Astrocyte (in vitro differentiated cells and primary cell): Measurements from ENCODE around the gene PLPP2. TPM values are rescaled to one million over a fixed set of nuclear protein-coding genes. Genes with fewer than 3 reads are reported as not detected.

ENCODE experiments used
- DNase-seq: peaks from one replicate; pipeline ENCODE4 v3.0.0-alpha.2; 2010; ENCODE audit warnings: low read depth
- FAIRE-seq: peaks from 2 replicates; lab custom pipeline; 2011; peaks lifted over from hg19 to GRCh38; lab: Jason Lieb, UNC
- H2AFZ ChIP-seq: 2 replicates; pipeline ENCODE4 v1.6.0; 2012; ENCODE audit warnings: low read depth, low read length, inconsistent platforms
- H3K27ac ChIP-seq: 2 replicates; pipeline ENCODE4 v1.5.1; 2011; ENCODE audit warnings: low read depth, low read length, inconsistent platforms
- H3K27me3 ChIP-seq: 2 replicates; pipeline ENCODE4 v1.6.0; 2011; ENCODE audit warnings: low read length, inconsistent platforms; ENCODE audit not compliant: insufficient read depth
- H3K36me3 ChIP-seq: 2 replicates; pipeline ENCODE4 v1.5.1; 2011; ENCODE audit warnings: low read length, inconsistent platforms; ENCODE audit not compliant: insufficient read depth
- H3K4me1 ChIP-seq: 2 replicates; pipeline ENCODE4 v1.5.1; 2011; ENCODE audit warnings: low read length, inconsistent platforms; ENCODE audit not compliant: insufficient read depth
- H3K4me2 ChIP-seq: 2 replicates; pipeline ENCODE4 v1.6.0; 2012; ENCODE audit warnings: low read length, inconsistent platforms
- H3K4me3 ChIP-seq: 2 replicates; pipeline ENCODE4 v1.5.1; 2011; ENCODE audit warnings: low read depth, mild to moderate bottlenecking, low read length, inconsistent platforms; ENCODE audit not compliant: insufficient read depth
- H3K79me2 ChIP-seq: 2 replicates; pipeline ENCODE4 v1.6.0; 2012; ENCODE audit warnings: mild to moderate bottlenecking, low read length, inconsistent platforms; ENCODE audit not compliant: insufficient read depth
- H3K9ac ChIP-seq: 2 replicates; pipeline ENCODE4 v1.6.0; 2012; ENCODE audit warnings: mild to moderate bottlenecking, low read length, inconsistent platforms
- H3K9me3 ChIP-seq: 2 replicates; pipeline ENCODE4 v1.5.1; 2012; ENCODE audit warnings: low read depth, mild to moderate bottlenecking, low read length, inconsistent platforms; ENCODE audit not compliant: insufficient read depth
- H4K20me1 ChIP-seq: 2 replicates; pipeline ENCODE4 v1.6.0; 2012; ENCODE audit warnings: low read length, inconsistent platforms; ENCODE audit not compliant: insufficient read depth
- H3K27ac Mint-ChIP-seq: one replicate; pipeline ENCODE4 v1.8.0; 2021; ENCODE audit warnings: mild to moderate bottlenecking, mixed read lengths; ENCODE audit not compliant: unreplicated experiment
- H3K27me3 Mint-ChIP-seq: one replicate; pipeline ENCODE4 v1.8.0; 2021; ENCODE audit warnings: low read depth, mixed read lengths; ENCODE audit not compliant: unreplicated experiment
- H3K36me3 Mint-ChIP-seq: one replicate; pipeline ENCODE4 v1.8.0; 2021; ENCODE audit warnings: low read depth, mixed read lengths; ENCODE audit not compliant: unreplicated experiment
- H3K4me1 Mint-ChIP-seq: one replicate; pipeline ENCODE4 v1.8.0; 2021; ENCODE audit warnings: low read depth, mixed read lengths; ENCODE audit not compliant: unreplicated experiment
- H3K4me3 Mint-ChIP-seq: one replicate; pipeline ENCODE4 v1.8.0; 2021; ENCODE audit warnings: mild to moderate bottlenecking, moderate library complexity, mixed read lengths; ENCODE audit not compliant: unreplicated experiment
- H3K9me3 Mint-ChIP-seq: one replicate; pipeline ENCODE4 v1.8.0; 2021; ENCODE audit warnings: mild to moderate bottlenecking, mixed read lengths; ENCODE audit not compliant: unreplicated experiment
- EZH2 ChIP-seq: IDR thresholded peaks from 2 replicates; pipeline ENCODE4 v1.6.1; 2012; ENCODE audit warnings: mild to moderate bottlenecking, low read length, inconsistent platforms; ENCODE audit not compliant: insufficient read depth
- total RNA-seq: library from RNA; stranded (reverse); gene quantifications from 2 replicates; pipeline ENCODE4 v1.2.1, GENCODE V29; 2021
- TF ChIP-seq, protein P1 (sequence below): IDR thresholded peaks from 2 replicates; pipeline ENCODE4 v1.5.1; 2011; ENCODE audit warnings: low read depth, mild to moderate bottlenecking, inconsistent platforms, low read length, moderate library complexity; ENCODE audit not compliant: insufficient read depth

The PLPP2 gene
- total RNA-seq, 1 donor from 2014 or later = 3.7 TPM

DNA sequence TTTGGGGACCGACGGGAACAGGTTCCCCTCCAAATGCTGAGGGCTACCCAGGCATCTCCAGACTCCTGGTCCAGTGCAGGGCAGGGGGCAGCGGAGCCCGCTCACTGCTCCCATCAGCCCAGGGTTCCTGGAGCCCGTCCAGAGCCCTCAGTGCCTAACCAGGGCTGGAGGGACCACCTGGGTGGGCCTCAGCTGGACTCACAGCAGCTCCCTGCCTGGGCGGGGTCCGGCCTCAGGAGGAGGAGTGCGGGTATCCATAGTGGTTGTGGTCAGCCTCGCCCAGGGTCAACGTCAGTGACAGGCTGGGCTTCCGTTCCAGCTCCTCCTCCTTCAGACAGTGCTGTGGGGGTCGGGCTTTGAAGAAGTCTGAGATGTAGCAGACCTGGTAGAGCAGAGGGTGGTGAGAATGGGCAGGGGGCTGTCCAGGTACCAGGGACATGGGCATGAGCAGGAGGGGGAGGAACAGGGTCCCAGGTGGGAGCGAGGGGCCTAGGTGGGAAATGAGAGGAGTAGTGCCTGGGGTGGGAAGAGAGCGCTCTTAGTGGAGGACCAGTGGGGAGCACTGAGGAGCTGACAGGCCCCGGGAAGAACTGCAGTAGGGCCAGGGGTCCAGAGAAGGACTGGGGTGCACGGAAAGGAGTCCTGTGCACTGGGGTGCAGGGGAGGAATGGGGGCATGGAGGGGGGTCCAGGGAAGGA lies 9.9 kb downstream of the PLPP2 start:
- H4K20me1 ChIP-seq = no peaks in the 10 kb centered on the region
- H3K4me3 Mint-ChIP-seq = no peak overlapping the region
- no peak overlapping the region for H3K4me2 ChIP-seq
- H3K27me3 Mint-ChIP-seq = peaks cover 9% of the 10 kb centered on the region
- no peak overlapping the region for H3K4me3 ChIP-seq
- no peak overlapping the region for H2AFZ ChIP-seq
- H3K27me3 ChIP-seq = no peaks in the 10 kb centered on the region
- H3K9ac ChIP-seq = no peak overlapping the region
- no peaks in the 10 kb centered on the region for H3K4me1 ChIP-seq
- FAIRE-seq (no peak), DNase-seq (no peak)
- no peak overlapping the region for H3K27ac ChIP-seq
- no peaks in the 10 kb centered on the region for H3K4me1 Mint-ChIP-seq
- H3K36me3 Mint-ChIP-seq = peaks cover 2% of the 10 kb centered on the region
- no peak overlapping the region for H3K27ac Mint-ChIP-seq
- H3K79me2 ChIP-seq = no peaks in the 10 kb centered on the region
- H3K36me3 ChIP-seq = no peaks in the 10 kb centered on the region
- no peaks in the 10 kb centered on the region for H3K9me3 ChIP-seq
- TF ChIP-seq EZH2 = no peak
- TF ChIP-seq, protein P1, sequence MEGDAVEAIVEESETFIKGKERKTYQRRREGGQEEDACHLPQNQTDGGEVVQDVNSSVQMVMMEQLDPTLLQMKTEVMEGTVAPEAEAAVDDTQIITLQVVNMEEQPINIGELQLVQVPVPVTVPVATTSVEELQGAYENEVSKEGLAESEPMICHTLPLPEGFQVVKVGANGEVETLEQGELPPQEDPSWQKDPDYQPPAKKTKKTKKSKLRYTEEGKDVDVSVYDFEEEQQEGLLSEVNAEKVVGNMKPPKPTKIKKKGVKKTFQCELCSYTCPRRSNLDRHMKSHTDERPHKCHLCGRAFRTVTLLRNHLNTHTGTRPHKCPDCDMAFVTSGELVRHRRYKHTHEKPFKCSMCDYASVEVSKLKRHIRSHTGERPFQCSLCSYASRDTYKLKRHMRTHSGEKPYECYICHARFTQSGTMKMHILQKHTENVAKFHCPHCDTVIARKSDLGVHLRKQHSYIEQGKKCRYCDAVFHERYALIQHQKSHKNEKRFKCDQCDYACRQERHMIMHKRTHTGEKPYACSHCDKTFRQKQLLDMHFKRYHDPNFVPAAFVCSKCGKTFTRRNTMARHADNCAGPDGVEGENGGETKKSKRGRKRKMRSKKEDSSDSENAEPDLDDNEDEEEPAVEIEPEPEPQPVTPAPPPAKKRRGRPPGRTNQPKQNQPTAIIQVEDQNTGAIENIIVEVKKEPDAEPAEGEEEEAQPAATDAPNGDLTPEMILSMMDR = no peak
- no peaks in the 10 kb centered on the region for H3K9me3 Mint-ChIP-seq

DNA sequence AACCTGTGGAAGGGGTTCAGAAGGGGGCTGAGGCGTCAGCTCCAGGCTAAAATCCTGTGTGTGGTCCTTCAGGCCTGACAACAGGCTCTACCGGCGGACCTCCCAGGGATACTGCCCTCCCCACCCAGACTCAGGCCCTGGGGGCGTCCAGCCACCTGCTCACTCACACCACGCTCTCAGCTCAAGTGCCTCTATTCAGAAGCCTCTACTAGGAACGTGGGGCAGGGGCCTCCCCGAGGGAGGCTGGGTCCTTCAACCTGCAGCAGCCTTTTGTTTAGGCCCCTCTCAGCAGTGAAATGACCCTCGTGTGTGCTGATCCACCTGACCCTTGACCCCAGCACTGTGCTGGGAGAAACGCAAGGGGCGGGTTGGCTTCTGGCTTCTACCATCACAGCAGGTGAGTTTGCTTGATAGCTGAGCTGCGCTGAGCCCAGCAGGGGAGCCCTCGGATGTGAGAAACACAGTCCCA lies 10.6 kb downstream of the PLPP2 start:
- Mint-ChIP-seq H3K27me3 (peaks cover 15% of the 10 kb centered on the region), H3K4me1 (no peaks in the 10 kb centered on the region)
- DNase-seq = no peak

More for the DNA sequence above, 10.6 kb downstream of the PLPP2 start:
- Mint-ChIP-seq H3K4me3 (no peak overlapping the region), H3K27ac (no peak overlapping the region), H3K9me3 (no peaks in the 10 kb centered on the region), H3K36me3 (peaks cover 5% of the 10 kb centered on the region)
- Histone ChIP-seq H4K20me1 (no peaks in the 10 kb centered on the region), H3K36me3 (no peaks in the 10 kb centered on the region), H3K4me3 (no peak overlapping the region), H3K4me2 (no peak overlapping the region), H3K27ac (no peak overlapping the region), H3K27me3 (no peaks in the 10 kb centered on the region), H3K9ac (no peak overlapping the region), H3K4me1 (no peaks in the 10 kb centered on the region), H2AFZ (no peak overlapping the region), H3K9me3 (no peaks in the 10 kb centered on the region), H3K79me2 (no peaks in the 10 kb centered on the region)
- no peak for FAIRE-seq
- TF ChIP-seq EZH2 = no peak
- TF ChIP-seq, protein P1 = no peak
